ENCODE measurements around the gene CEACAM20. TPM values are rescaled to one million over a fixed set of nuclear protein-coding genes. Genes with fewer than 3 reads are reported as not detected.
"Not testable (repeated sequence)": the region's sequence is repeated elsewhere in the genome, so short reads cannot be mapped to it uniquely, and the experiment has no call there.

The CEACAM20 gene
- total RNA-seq, 2 donors from 2014 or later, result 0.85 TPM; not detected in 1

DNA sequence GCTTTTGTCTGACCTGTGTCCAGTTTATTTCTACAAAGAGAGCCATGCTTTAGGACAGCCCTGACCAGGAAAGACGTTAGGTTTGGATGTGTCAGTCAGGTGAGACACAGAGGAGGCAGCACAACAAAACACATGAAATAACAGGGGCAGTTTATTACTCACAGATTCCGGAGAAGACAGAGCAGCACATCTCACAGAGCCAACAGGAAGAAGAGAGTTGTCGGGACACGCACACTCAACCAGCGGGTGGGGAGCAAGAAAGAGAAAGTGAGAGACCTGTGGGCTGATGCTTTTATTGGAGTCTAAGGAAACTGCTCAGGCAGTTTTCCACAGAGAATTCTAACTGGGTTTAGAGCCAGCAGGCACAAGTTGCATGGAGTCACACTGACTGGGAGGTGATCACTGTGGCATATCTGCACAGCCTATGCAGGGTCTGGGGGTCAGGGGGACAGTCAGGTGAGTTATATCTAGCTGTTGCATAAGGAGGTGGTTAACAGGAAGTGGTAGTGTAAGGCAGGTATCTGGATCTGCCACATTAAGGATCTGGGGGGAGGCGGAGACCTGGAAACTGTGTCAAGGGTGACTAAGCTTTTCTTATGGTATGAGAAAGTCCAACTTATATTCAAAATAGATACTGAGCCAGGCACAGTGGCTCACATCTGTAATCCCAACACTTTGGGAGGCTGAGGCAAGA, 24.1 kb upstream of the CEACAM20 start:
- Histone ChIP-seq H3K27ac (no peak overlapping the region), H3K36me3 (no peaks in the 10 kb centered on the region), H3K4me3 (no peak overlapping the region), H3K27me3 (no peaks in the 10 kb centered on the region), H3K9me3 (no peaks in the 10 kb centered on the region), H3K9ac (ENCODE audit: low read depth in 2 of 2, low read length in 2 of 2) (no peak overlapping the region), H3K4me1 (no peaks in the 10 kb centered on the region)
- intact Hi-C loops (cut with DNase I), result no loop called here
- TF ChIP-seq CTCF (IDR thresholded peaks at IDR 0.05), result no peak
- no peak for DNase-seq

DNA sequence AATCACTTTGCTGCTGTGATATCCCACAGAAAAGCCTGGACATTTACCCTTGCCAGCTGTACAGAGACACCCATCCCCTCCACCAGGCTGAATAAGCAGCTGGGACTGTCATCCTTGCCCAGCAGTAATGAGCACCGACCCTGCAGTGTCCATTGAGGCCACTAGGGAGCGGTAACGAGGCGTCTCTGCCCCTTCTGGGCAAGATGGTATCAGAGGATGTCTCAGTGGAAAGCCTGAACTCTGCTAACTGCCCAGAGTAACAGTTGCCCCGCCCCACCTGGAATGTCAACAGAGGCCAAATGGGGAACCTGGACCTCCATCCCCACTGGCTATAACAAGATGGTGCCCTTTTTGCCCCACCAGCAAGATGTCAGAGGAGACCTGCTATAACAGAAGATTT, 22.8 kb upstream of the CEACAM20 start:
- peak; percentile 36 for TF ChIP-seq CTCF (IDR thresholded peaks at IDR 0.05)
- H3K9ac ChIP-seq (ENCODE audit: low read depth in 2 of 2, low read length in 2 of 2), result no peak overlapping the region
- H3K27me3 ChIP-seq, result no peaks in the 10 kb centered on the region
- H3K9me3 ChIP-seq, result no peaks in the 10 kb centered on the region
- no peak overlapping the region for H3K27ac ChIP-seq
- intact Hi-C loops (cut with DNase I), result no loop called here
- peak; percentile 56 for DNase-seq
- no peak overlapping the region for H3K4me3 ChIP-seq
- H3K4me1 ChIP-seq, result no peaks in the 10 kb centered on the region
- H3K36me3 ChIP-seq, result no peaks in the 10 kb centered on the region

- TF ChIP-seq CTCF (IDR thresholded peaks at IDR 0.05), result no peak
- no peak overlapping the region for H3K27ac ChIP-seq
Measured at GRCh38 chr19:44551850-44552249, 22.4 kb upstream of the CEACAM20 start.

GRCh38 chr19:44550976-44551375, 21.5 kb upstream of the CEACAM20 start:
- H3K27ac ChIP-seq; H3K9ac ChIP-seq (ENCODE audit: low read depth in 2 of 2, low read length in 2 of 2); H3K4me3 ChIP-seq; DNase-seq; H3K36me3 ChIP-seq; H3K9me3 ChIP-seq; H3K27me3 ChIP-seq; intact Hi-C loops (cut with DNase I); H3K4me1 ChIP-seq: not testable (repeated sequence)

More at GRCh38 chr19:44551850-44552249, 22.4 kb upstream of the CEACAM20 start:
- no peak for DNase-seq
- H3K9ac ChIP-seq (ENCODE audit: low read depth in 2 of 2, low read length in 2 of 2), result no peak overlapping the region
- H3K4me1 ChIP-seq, result no peaks in the 10 kb centered on the region
- intact Hi-C loops (cut with DNase I), result no loop called here
- H3K27me3 ChIP-seq, result no peaks in the 10 kb centered on the region
- H3K4me3 ChIP-seq, result no peak overlapping the region
- no peaks in the 10 kb centered on the region for H3K36me3 ChIP-seq
- H3K9me3 ChIP-seq, result no peaks in the 10 kb centered on the region

DNA sequence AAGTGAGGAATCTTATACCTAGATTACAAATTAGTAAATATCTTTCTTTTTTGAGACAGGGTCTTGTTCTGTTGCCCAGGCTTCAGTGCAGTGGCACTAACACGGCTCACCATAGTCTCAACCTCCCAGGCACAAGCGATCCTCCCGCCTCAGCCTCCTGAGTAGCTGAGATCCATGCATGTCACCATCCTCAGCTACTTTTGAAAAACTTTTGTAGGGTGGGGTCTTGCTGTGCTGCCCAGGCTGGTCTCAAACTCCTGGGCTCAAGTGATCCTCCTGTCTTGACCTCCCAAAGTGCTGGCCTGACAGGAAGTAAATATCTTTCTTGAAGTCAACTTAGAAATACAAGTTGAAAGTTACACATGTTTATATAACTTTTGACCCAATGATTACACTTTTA, 20.0 kb upstream of the CEACAM20 start:
- TF ChIP-seq CTCF (IDR thresholded peaks at IDR 0.05), result no peak
- DNase-seq, result no peak
- Histone ChIP-seq H3K36me3 (no peaks in the 10 kb centered on the region), H3K4me1 (no peaks in the 10 kb centered on the region), H3K27me3 (no peaks in the 10 kb centered on the region), H3K9ac (ENCODE audit: low read depth in 2 of 2, low read length in 2 of 2) (no peak overlapping the region), H3K27ac (no peak overlapping the region), H3K4me3 (no peak overlapping the region), H3K9me3 (no peaks in the 10 kb centered on the region)
- intact Hi-C loops (cut with DNase I), result no loop called here

- H3K4me1 ChIP-seq, result no peaks in the 10 kb centered on the region
- no peak overlapping the region for H3K27ac ChIP-seq
- H3K4me3 ChIP-seq, result no peak overlapping the region
- DNase-seq, result no peak
- no peaks in the 10 kb centered on the region for H3K9me3 ChIP-seq
- no peak for TF ChIP-seq CTCF (IDR thresholded peaks at IDR 0.05)
- intact Hi-C loops (cut with DNase I), result no loop called here
- H3K36me3 ChIP-seq, result no peaks in the 10 kb centered on the region
- no peaks in the 10 kb centered on the region for H3K27me3 ChIP-seq
- H3K9ac ChIP-seq (ENCODE audit: low read depth in 2 of 2, low read length in 2 of 2), result no peak overlapping the region
Measured at GRCh38 chr19:44548736-44549135, 19.3 kb upstream of the CEACAM20 start.

Measured in colonic mucosa (tissue), 4 donors.